ENCODE results near the gene CPLANE2. TPM values are rescaled to one million over a fixed set of nuclear protein-coding genes. Genes with fewer than 3 reads are reported as not detected.
A peak's percentile ranks its signal among the peaks of the same experiment; 100 is the strongest.
"Not testable (repeated sequence)": the region's sequence is repeated elsewhere in the genome, so short reads cannot be mapped to it uniquely, and the experiment has no call there.

CPLANE2 gene
- total RNA-seq, 1 donor from 2014 or later, result 12.3 TPM

DNA sequence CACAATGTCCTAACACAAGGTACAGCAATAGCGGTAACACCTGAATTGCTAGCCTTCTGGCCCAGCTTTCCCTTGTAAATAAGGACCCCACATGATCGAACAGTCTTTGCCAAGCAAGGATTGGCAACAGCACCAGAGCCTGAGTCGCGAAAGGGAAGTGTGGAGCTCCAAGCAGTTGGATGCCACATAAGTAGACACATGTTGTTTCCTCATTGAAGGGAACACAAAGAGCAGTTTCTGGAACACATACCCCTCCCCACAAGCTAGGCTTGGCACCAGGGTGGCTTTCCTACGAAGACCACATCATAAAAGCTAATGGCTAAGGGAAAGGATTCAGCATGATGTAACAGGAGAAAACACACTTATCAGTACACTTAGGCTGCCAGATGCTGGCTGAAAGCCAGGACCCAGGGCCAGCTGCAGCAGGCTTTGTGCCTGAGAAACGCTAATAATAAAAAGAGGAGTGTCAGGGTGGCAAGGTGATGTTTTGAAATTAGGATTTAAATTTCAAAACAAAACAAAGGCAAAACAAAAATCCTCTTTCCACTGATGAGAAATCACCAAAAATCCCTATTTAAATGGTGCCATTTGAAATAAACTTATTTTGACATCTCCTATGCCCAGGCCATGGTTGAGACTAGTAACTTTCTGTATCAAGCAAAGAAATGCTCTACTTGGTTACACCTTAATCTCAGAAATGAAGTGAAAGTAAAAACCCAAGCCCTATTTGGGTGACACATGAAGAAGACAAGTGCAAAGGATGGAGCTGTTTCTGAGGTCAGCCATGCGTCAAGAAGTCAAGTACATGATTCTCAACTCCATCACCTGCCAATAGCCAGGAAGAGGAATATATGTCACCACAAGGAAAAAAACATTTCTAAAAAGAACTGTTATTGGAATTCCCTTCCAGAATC lies 11.9 kb upstream of the CPLANE2 start:
- DNase-seq (ENCODE audit: low spot score), result peak; percentile 43
- H3K9me3 Mint-ChIP-seq (ENCODE audit: low read depth), result no peaks in the 10 kb centered on the region
- H3K4me1 Mint-ChIP-seq (ENCODE audit: low read depth), result peaks cover 45% of the 10 kb centered on the region
- H3K36me3 Mint-ChIP-seq (ENCODE audit: low read depth), result peaks cover 17% of the 10 kb centered on the region
- H3K27me3 Mint-ChIP-seq (ENCODE audit: low read depth), result no peaks in the 10 kb centered on the region
- H3K4me3 Mint-ChIP-seq (ENCODE audit: unreplicated experiment), result no peak overlapping the region
- TF ChIP-seq, protein P1, sequence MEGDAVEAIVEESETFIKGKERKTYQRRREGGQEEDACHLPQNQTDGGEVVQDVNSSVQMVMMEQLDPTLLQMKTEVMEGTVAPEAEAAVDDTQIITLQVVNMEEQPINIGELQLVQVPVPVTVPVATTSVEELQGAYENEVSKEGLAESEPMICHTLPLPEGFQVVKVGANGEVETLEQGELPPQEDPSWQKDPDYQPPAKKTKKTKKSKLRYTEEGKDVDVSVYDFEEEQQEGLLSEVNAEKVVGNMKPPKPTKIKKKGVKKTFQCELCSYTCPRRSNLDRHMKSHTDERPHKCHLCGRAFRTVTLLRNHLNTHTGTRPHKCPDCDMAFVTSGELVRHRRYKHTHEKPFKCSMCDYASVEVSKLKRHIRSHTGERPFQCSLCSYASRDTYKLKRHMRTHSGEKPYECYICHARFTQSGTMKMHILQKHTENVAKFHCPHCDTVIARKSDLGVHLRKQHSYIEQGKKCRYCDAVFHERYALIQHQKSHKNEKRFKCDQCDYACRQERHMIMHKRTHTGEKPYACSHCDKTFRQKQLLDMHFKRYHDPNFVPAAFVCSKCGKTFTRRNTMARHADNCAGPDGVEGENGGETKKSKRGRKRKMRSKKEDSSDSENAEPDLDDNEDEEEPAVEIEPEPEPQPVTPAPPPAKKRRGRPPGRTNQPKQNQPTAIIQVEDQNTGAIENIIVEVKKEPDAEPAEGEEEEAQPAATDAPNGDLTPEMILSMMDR (IDR thresholded peaks at IDR 0.05), result no peak
- peak overlapping the region; percentile 95 for H3K27ac Mint-ChIP-seq (ENCODE audit: unreplicated experiment)

DNA sequence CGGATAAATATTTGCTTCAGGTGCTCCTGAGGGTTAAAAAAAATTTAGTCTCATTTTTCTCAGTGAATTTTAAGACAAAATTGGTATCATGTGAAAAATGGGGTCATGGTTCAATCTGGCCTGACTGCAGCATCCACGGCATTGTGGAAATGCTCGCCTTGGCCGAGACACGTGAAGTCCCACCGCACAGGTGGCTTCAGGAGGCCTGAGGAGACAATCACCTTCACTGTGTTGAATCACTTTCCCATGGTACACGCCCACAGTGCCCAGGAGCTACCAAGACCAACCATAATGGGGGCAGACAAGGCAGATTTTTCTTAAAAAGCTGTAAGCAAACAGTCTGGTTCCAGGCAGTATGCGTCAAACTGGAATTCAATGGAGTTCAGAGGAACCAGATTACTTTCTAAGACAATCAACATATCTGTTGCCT lies 11.0 kb upstream of the CPLANE2 start:
- DNase-seq (ENCODE audit: low spot score), result no peak
- Mint-ChIP-seq H3K4me3 (ENCODE audit: unreplicated experiment) (no peak overlapping the region), H3K27ac (ENCODE audit: unreplicated experiment) (peak overlapping the region; percentile 95), H3K36me3 (ENCODE audit: low read depth) (peaks cover 17% of the 10 kb centered on the region), H3K4me1 (ENCODE audit: low read depth) (peaks cover 42% of the 10 kb centered on the region), H3K27me3 (ENCODE audit: low read depth) (no peaks in the 10 kb centered on the region), H3K9me3 (ENCODE audit: low read depth) (no peaks in the 10 kb centered on the region)
- TF ChIP-seq, protein P1 (IDR thresholded peaks at IDR 0.05), result no peak

DNA sequence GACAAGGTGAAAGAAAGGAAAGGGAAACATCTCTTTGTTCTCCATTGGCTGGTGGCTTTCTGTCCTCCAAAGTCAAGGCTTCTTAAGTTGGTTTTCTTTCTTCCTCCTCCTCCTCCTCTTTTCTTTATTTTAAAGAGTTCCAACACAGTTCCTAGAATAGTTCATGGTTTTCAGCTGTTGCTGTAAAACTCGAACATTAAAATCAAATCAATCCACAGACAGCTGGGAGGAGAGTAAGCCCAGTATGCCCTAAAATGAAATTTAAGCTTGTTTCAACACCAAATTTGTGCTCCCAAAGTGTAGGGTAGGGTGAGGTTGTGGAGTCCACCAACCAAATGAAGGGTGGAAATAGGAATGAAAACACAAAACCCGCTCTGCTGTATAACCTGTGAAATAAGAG lies 10.5 kb upstream of the CPLANE2 start:
- Mint-ChIP-seq H3K4me1 (ENCODE audit: low read depth) (peaks cover 42% of the 10 kb centered on the region), H3K27me3 (ENCODE audit: low read depth) (no peaks in the 10 kb centered on the region), H3K36me3 (ENCODE audit: low read depth) (peaks cover 14% of the 10 kb centered on the region), H3K4me3 (ENCODE audit: unreplicated experiment) (no peak overlapping the region), H3K9me3 (ENCODE audit: low read depth) (no peaks in the 10 kb centered on the region), H3K27ac (ENCODE audit: unreplicated experiment) (peak overlapping the region; percentile 57)
- TF ChIP-seq, protein P1 (IDR thresholded peaks at IDR 0.05), result no peak
- DNase-seq (ENCODE audit: low spot score), result no peak

DNA sequence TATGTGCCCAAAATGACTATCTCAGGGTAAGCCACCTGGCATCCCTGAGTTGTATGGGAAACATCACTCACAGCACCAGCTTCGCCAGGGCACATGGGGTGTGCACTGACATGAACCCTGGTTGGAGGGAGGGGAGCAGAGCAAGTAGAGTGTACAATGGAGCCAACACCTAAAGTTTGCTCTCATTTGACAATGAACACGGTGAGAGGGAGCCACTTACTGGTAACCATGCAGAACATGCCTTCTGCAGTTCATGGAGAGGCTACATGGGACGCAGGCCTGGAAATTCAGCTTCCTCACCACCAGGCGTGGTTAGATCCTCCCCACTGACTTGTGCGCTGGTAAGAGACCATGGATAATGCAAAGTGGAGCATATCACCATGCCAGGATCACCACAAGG lies 10.0 kb upstream of the CPLANE2 start:
- TF ChIP-seq, protein P1 (IDR thresholded peaks at IDR 0.05), result no peak
- Mint-ChIP-seq H3K4me3 (ENCODE audit: unreplicated experiment) (no peak overlapping the region), H3K9me3 (ENCODE audit: low read depth) (no peaks in the 10 kb centered on the region), H3K27me3 (ENCODE audit: low read depth) (no peaks in the 10 kb centered on the region), H3K36me3 (ENCODE audit: low read depth) (peaks cover 11% of the 10 kb centered on the region), H3K27ac (ENCODE audit: unreplicated experiment) (peak overlapping the region; percentile 54), H3K4me1 (ENCODE audit: low read depth) (peaks cover 42% of the 10 kb centered on the region)
- peak; percentile 33 for DNase-seq (ENCODE audit: low spot score)

DNA sequence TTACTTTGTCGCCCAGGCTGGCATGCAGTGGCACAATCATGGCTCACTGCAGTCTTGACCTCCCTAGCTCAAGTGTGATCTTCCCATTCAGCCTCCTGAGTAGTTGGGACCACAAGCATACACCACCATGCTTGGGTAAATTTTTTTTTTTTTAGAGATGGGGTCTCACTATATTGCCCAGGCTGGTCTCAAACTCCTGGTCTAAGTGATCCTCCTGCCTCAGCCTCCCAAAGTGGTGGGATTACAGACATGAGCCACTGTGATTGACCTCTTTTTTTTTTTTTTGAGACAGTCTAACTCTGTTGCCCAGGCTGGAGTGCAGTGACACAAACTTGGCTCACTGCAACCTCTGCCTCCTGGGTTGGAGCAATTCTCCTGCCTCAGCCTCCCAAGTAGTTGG lies 9.3 kb upstream of the CPLANE2 start:
- H3K4me1 Mint-ChIP-seq (ENCODE audit: low read depth), result peaks cover 42% of the 10 kb centered on the region
- not testable (repeated sequence) for DNase-seq (ENCODE audit: low spot score); H3K4me3 Mint-ChIP-seq (ENCODE audit: unreplicated experiment); H3K27ac Mint-ChIP-seq (ENCODE audit: unreplicated experiment); H3K27me3 Mint-ChIP-seq (ENCODE audit: low read depth); H3K36me3 Mint-ChIP-seq (ENCODE audit: low read depth); H3K9me3 Mint-ChIP-seq (ENCODE audit: low read depth)

All from chondrocyte (in vitro differentiated cells).